ENCODE results near the gene NKTR.

Gene NKTR

GRCh38 chr3:42691816-42692666 is 91.6 kb downstream of the NKTR start:
- no peak overlapping the region for H3K4me3 ChIP-seq (ENCODE audit: low read length)
- no peak for TF ChIP-seq CTCF (conservative IDR thresholded peaks at IDR 0.05; ENCODE audit: low read depth, low read length)
- no peak for DNase-seq (ENCODE audit: low read depth)

GRCh38 chr3:42692667-42693529 is 92.4 kb downstream of the NKTR start:
- TF ChIP-seq CTCF (conservative IDR thresholded peaks at IDR 0.05; ENCODE audit: low read depth, low read length), result no peak
- DNase-seq (ENCODE audit: low read depth), result no peak
- H3K4me3 ChIP-seq (ENCODE audit: low read length), result no peak overlapping the region

DNA sequence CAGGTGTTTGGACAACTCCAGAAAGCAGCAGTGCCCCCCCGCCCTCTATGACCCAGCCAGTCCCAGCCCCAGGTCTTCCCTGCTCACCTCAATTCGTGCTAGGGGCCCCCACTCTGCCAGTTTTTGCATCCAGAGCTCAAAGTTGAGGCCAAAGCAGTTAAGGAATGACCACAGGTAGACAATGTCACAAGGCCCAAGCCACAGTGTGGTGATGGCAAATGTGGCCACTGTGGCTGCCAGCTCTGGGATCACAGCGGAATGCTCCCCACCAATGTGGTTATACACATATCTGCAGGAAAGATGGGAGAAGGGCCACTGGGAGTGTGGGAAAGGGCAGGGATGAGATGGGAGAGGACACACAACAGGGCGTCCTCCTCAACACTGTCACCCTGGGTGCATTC is 93.0 kb downstream of the NKTR start:
- no peak for DNase-seq (ENCODE audit: low read depth)
- TF ChIP-seq CTCF (conservative IDR thresholded peaks at IDR 0.05; ENCODE audit: low read depth, low read length), result no peak
- H3K4me3 ChIP-seq (ENCODE audit: low read length), result no peak overlapping the region

DNA sequence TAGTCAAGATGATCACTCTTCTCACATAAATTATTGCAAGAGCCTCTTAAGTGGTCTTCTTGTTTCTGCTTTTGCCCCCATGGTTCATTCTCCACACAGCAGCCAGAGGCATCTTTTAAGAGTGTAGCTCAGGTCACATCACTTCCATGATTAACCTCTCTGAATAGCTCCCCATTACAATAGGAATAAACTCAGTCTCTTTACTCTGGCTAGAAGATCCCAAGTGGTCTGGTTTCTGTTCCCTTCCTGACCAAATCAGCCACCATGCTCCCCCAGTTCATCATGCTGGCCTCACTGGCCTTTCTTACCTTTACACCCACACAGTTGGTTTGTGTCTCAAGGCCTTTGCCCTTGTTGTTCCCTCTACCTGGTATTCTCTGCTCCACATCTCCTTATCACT is 93.9 kb downstream of the NKTR start:
- H3K4me3 ChIP-seq (ENCODE audit: low read length), result no peak overlapping the region
- DNase-seq (ENCODE audit: low read depth), result no peak
- TF ChIP-seq CTCF (conservative IDR thresholded peaks at IDR 0.05; ENCODE audit: low read depth, low read length), result no peak

- no peak for DNase-seq (ENCODE audit: low read depth)
- H3K4me3 ChIP-seq (ENCODE audit: low read length), result no peak overlapping the region
- no peak for TF ChIP-seq CTCF (conservative IDR thresholded peaks at IDR 0.05; ENCODE audit: low read depth, low read length)
Measured at GRCh38 chr3:42696356-42697288, 96.1 kb downstream of the NKTR start.

- TF ChIP-seq CTCF (conservative IDR thresholded peaks at IDR 0.05; ENCODE audit: low read depth, low read length), result no peak
- no peak overlapping the region for H3K4me3 ChIP-seq (ENCODE audit: low read length)
- no peak for DNase-seq (ENCODE audit: low read depth)
Measured at GRCh38 chr3:42697289-42698051, 97.0 kb downstream of the NKTR start.

Data from retinal pigment epithelial cell (primary cell).